DOHH2 (cell line): Measurements from ENCODE around the gene ZNRF4.

Experiments
- H3F3A ChIP-seq: fragments of 200-600 bp; sonication (generic), shearing (Covaris generic); 2 replicates; pipeline ENCODE4 v1.6.0; 2016; ENCODE audit warnings: antibody characterized with exemption, mild to moderate bottlenecking; ENCODE audit not compliant: control insufficient read depth, insufficient read depth
- H3K27ac ChIP-seq: fragments of 200-600 bp; sonication (generic); 2 replicates; pipeline ENCODE4 v1.5.1; 2014; ENCODE audit warnings: low read depth, mild to moderate bottlenecking, low read length, moderate library complexity
- H3K27me3 ChIP-seq: fragments of 200-600 bp; sonication (generic); 2 replicates; pipeline ENCODE4 v1.6.1; 2014; ENCODE audit warnings: mild to moderate bottlenecking, low read length, mixed read lengths; ENCODE audit not compliant: control insufficient read depth
- H3K36me3 ChIP-seq: fragments of 200-600 bp; sonication (generic); 2 replicates; pipeline ENCODE4 v1.6.1; 2014; ENCODE audit warnings: mild to moderate bottlenecking, low read length, moderate library complexity, mixed read lengths; ENCODE audit not compliant: control insufficient read depth
- H3K4me1 ChIP-seq: fragments of 200-600 bp; sonication (generic); 2 replicates; pipeline ENCODE4 v1.6.1; 2014; ENCODE audit warnings: mild to moderate bottlenecking, low read length, mixed read lengths; ENCODE audit not compliant: control insufficient read depth
- H3K4me2 ChIP-seq: fragments of 200-600 bp; sonication (generic); 2 replicates; pipeline ENCODE4 v1.6.0; 2014; ENCODE audit warnings: mild to moderate bottlenecking, low read length, moderate library complexity
- H3K4me3 ChIP-seq: fragments of 200-600 bp; sonication (generic); 2 replicates; pipeline ENCODE4 v1.5.1; 2014; ENCODE audit warnings: mild to moderate bottlenecking, low read length, mixed read lengths
- H3K79me2 ChIP-seq: fragments of 200-600 bp; sonication (generic); 2 replicates; pipeline ENCODE4 v1.6.1; 2014; ENCODE audit warnings: mild to moderate bottlenecking, low read length, mixed read lengths; ENCODE audit not compliant: control insufficient read depth
- H3K9me2 ChIP-seq: fragments of 200-600 bp; sonication (generic); replicated peaks from 2 replicates; pipeline ENCODE4 v1.6.1; 2014; ENCODE audit warnings: mild to moderate bottlenecking, low read length, mixed read lengths; ENCODE audit not compliant: control insufficient read depth
- H3K9me3 ChIP-seq: fragments of 200-600 bp; sonication (generic); 2 replicates; pipeline ENCODE4 v1.6.1; 2014; ENCODE audit warnings: antibody characterized with exemption, low read length, mixed read lengths; ENCODE audit not compliant: control insufficient read depth, insufficient read depth
- H4K20me1 ChIP-seq: fragments of 200-600 bp; sonication (generic); 2 replicates; pipeline ENCODE4 v1.6.0; 2014; ENCODE audit warnings: low read depth, mild to moderate bottlenecking, antibody characterized with exemption, low read length, moderate library complexity; ENCODE audit not compliant: control insufficient read depth, insufficient read depth
- EZH2phosphoT487 ChIP-seq: fragments of 200-600 bp; sonication (generic); IDR thresholded peaks from 2 replicates; pipeline ENCODE4 v1.6.1; 2017; ENCODE audit warnings: borderline replicate concordance, mild to moderate bottlenecking, antibody characterized with exemption, low read length, moderate library complexity, mixed read lengths
- TF ChIP-seq, protein P1 (sequence below): fragments of 200-600 bp; sonication (generic); IDR thresholded peaks from one replicate; pipeline ENCODE4 v1.5.1; 2014; ENCODE audit warnings: antibody characterized with exemption, mild to moderate bottlenecking, low read depth, low read length; ENCODE audit not compliant: poor library complexity, severe bottlenecking

Gene ZNRF4

DNA sequence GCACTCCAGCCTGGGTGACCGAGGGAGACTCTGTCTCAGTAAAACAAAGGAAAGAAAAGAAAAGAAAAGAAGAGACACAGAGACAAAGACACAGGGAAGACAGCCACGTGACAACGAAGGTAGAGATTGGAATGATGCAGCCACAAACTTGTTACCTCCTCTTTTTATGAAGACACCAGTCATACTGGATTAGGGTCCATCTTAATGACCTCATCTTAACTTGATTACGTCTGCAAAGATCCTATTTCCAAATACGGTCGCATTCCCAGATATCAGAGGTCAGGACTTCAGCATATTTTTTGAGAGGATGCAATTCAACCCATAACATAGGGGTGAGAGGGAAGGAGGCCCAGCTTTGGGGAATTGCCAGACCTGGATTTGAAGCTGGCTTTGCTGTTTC, 4.1 kb downstream of the ZNRF4 start:
- TF ChIP-seq, protein P1, sequence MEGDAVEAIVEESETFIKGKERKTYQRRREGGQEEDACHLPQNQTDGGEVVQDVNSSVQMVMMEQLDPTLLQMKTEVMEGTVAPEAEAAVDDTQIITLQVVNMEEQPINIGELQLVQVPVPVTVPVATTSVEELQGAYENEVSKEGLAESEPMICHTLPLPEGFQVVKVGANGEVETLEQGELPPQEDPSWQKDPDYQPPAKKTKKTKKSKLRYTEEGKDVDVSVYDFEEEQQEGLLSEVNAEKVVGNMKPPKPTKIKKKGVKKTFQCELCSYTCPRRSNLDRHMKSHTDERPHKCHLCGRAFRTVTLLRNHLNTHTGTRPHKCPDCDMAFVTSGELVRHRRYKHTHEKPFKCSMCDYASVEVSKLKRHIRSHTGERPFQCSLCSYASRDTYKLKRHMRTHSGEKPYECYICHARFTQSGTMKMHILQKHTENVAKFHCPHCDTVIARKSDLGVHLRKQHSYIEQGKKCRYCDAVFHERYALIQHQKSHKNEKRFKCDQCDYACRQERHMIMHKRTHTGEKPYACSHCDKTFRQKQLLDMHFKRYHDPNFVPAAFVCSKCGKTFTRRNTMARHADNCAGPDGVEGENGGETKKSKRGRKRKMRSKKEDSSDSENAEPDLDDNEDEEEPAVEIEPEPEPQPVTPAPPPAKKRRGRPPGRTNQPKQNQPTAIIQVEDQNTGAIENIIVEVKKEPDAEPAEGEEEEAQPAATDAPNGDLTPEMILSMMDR: no peak
- TF ChIP-seq EZH2phosphoT487: no peak
- H4K20me1 ChIP-seq: no peaks in the 10 kb centered on the region
- H3K4me1 ChIP-seq: no peaks in the 10 kb centered on the region
- no peaks in the 10 kb centered on the region for H3F3A ChIP-seq
- no peaks in the 10 kb centered on the region for H3K36me3 ChIP-seq
- H3K9me3 ChIP-seq: peaks cover 2% of the 10 kb centered on the region; the same call in 1 of the 2 replicates
- H3K27me3 ChIP-seq: no peaks in the 10 kb centered on the region
- no peaks in the 10 kb centered on the region for H3K9me2 ChIP-seq
- H3K27ac ChIP-seq: no peak overlapping the region
- no peak overlapping the region for H3K4me2 ChIP-seq
- no peak overlapping the region for H3K4me3 ChIP-seq
- no peaks in the 10 kb centered on the region for H3K79me2 ChIP-seq

- Histone ChIP-seq H3K27me3 (no peaks in the 10 kb centered on the region), H3K27ac (no peak overlapping the region), H3K4me2 (no peak overlapping the region), H3K79me2 (no peaks in the 10 kb centered on the region), H3F3A (no peaks in the 10 kb centered on the region), H3K4me3 (no peak overlapping the region), H3K9me3 (peaks cover 2% of the 10 kb centered on the region; the same call in 1 of the 2 replicates), H3K36me3 (no peaks in the 10 kb centered on the region), H3K9me2 (no peaks in the 10 kb centered on the region), H4K20me1 (no peaks in the 10 kb centered on the region), H3K4me1 (no peaks in the 10 kb centered on the region)
- TF ChIP-seq, protein P1: no peak
- TF ChIP-seq EZH2phosphoT487: no peak
These were observed 5.5 kb downstream of the ZNRF4 start for GRCh38 chr19:5460748-5461147.

DNA sequence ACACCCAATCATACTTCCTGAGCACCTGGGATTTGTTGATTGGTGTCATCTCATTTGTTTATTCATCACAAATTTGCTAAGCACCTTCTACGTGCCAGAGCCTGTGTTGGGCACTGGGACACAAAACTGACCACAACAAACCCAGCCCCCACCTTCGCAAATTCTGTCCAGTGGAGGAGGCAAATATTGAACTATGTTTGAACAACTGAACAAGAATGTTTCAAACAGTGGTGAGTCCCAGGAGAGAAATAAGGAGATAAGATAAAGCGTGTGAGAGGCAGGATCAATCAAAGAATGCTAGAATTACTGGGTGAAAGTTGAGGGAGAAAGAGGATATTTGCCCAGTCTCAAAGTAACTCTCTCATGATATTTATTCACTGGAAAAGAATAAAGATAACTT, 8.7 kb downstream of the ZNRF4 start:
- Histone ChIP-seq H3K4me3 (no peak overlapping the region), H3K4me1 (no peaks in the 10 kb centered on the region), H4K20me1 (no peaks in the 10 kb centered on the region), H3F3A (no peaks in the 10 kb centered on the region), H3K9me3 (peaks cover 2% of the 10 kb centered on the region; the same call in 1 of the 2 replicates), H3K79me2 (no peaks in the 10 kb centered on the region), H3K27ac (no peak overlapping the region), H3K9me2 (no peaks in the 10 kb centered on the region), H3K27me3 (no peaks in the 10 kb centered on the region), H3K36me3 (no peaks in the 10 kb centered on the region), H3K4me2 (no peak overlapping the region)
- no peak for TF ChIP-seq EZH2phosphoT487
- TF ChIP-seq, protein P1: no peak
